KMS-11 (cell line): ENCODE measurements around the gene PCNX3.

Source experiments
- H2AFZ ChIP-seq: fragments of 200-600 bp; sonication (generic); 2 replicates; pipeline ENCODE4 v1.6.1; 2016; ENCODE audit warnings: antibody characterized with exemption, mixed run types, low read depth
- H3K27ac ChIP-seq: fragments of 200-600 bp; sonication (generic); 2 replicates; pipeline ENCODE4 v1.6.1; 2016; ENCODE audit warnings: mild to moderate bottlenecking, mixed run types
- H3K27me3 ChIP-seq: fragments of 200-600 bp; sonication (generic); 2 replicates; pipeline ENCODE4 v1.6.1; 2017; ENCODE audit warnings: mild to moderate bottlenecking, low read depth, mixed run types, moderate library complexity; ENCODE audit not compliant: insufficient read depth
- H3K36me3 ChIP-seq: fragments of 200-600 bp; sonication (generic); 2 replicates; pipeline ENCODE4 v1.6.1; 2017; ENCODE audit warnings: mild to moderate bottlenecking, mixed run types; ENCODE audit not compliant: insufficient read depth
- H3K4me1 ChIP-seq: fragments of 200-600 bp; sonication (generic); 2 replicates; pipeline ENCODE4 v1.6.1; 2016; ENCODE audit warnings: mild to moderate bottlenecking, low read depth, mixed run types; ENCODE audit not compliant: poor library complexity, severe bottlenecking
- H3K4me2 ChIP-seq: fragments of 200-600 bp; sonication (generic); 2 replicates; pipeline ENCODE4 v1.7.0; 2016; ENCODE audit warnings: mild to moderate bottlenecking, mixed run types
- H3K4me3 ChIP-seq: fragments of 200-600 bp; sonication (generic); IDR thresholded peaks from 2 replicates; pipeline ENCODE4 v1.6.1; 2017; ENCODE audit warnings: low read depth, low read length, mixed read lengths; ENCODE audit not compliant: insufficient read depth
- H3K79me2 ChIP-seq: fragments of 200-600 bp; sonication (generic); 2 replicates; pipeline ENCODE4 v1.6.1; 2016; ENCODE audit warnings: low read depth, mixed run types; ENCODE audit not compliant: insufficient read depth
- H3K9ac ChIP-seq: fragments of 200-600 bp; sonication (generic); 2 replicates; pipeline ENCODE4 v1.6.1; 2016; ENCODE audit warnings: mild to moderate bottlenecking, mixed run types
- H4K20me1 ChIP-seq: fragments of 200-600 bp; sonication (generic); 2 replicates; pipeline ENCODE4 v1.6.1; 2016; ENCODE audit warnings: mild to moderate bottlenecking, mixed run types; ENCODE audit not compliant: insufficient read depth
- TF ChIP-seq, protein P1 (sequence below): fragments of 200-600 bp; sonication (generic); conservative IDR thresholded peaks from 2 replicates; pipeline ENCODE4 v1.6.1; 2017; ENCODE audit warnings: low read depth, mild to moderate bottlenecking, antibody characterized with exemption, low read length, moderate library complexity, mixed read lengths

Gene PCNX3

DNA sequence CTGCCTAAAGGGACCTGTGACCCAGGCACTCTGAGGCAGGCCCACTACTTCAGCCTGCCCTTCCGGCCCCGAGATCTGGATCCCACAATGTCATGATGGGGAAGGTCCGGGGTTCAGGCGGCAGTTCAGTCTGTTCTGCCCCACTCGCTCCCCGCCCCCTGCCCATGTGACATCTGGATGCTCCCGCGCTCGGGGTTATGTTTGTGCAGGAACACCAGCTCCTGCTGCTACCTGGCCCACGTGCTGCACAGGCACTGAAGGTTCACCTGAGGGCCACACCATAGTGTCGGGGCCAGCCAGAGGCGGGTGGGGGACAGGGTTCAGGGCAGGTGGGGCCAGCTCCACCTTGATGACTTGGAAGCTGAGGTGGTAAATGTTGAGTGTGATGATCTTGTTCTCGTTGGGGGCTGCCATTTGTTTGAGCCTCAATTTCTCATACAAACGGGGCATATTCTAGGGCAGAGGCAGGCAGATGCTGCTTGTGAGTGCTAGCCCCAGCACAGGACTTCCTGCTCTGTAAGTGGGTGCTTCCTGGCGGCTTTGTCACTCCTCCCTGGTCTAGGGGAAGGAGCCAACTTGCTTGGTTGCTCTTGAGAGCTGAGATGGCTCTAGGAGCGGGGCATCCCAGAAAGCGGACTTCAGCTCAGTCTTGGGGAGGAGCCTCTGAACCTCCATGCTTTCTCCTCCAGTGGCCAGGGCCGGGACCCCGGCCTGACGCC lies 18.0 kb downstream of the PCNX3 start:
- Histone ChIP-seq H3K4me3 (no peak overlapping the region), H2AFZ (no peak overlapping the region), H3K4me1 (peaks cover 14% of the 10 kb centered on the region), H3K36me3 (no peaks in the 10 kb centered on the region; the same call in 1 of the 2 replicates), H4K20me1 (no peaks in the 10 kb centered on the region), H3K27me3 (no peaks in the 10 kb centered on the region), H3K79me2 (no peaks in the 10 kb centered on the region), H3K27ac (no peak overlapping the region), H3K9ac (no peak overlapping the region), H3K4me2 (no peak overlapping the region)
- TF ChIP-seq, protein P1, sequence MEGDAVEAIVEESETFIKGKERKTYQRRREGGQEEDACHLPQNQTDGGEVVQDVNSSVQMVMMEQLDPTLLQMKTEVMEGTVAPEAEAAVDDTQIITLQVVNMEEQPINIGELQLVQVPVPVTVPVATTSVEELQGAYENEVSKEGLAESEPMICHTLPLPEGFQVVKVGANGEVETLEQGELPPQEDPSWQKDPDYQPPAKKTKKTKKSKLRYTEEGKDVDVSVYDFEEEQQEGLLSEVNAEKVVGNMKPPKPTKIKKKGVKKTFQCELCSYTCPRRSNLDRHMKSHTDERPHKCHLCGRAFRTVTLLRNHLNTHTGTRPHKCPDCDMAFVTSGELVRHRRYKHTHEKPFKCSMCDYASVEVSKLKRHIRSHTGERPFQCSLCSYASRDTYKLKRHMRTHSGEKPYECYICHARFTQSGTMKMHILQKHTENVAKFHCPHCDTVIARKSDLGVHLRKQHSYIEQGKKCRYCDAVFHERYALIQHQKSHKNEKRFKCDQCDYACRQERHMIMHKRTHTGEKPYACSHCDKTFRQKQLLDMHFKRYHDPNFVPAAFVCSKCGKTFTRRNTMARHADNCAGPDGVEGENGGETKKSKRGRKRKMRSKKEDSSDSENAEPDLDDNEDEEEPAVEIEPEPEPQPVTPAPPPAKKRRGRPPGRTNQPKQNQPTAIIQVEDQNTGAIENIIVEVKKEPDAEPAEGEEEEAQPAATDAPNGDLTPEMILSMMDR = no peak

DNA sequence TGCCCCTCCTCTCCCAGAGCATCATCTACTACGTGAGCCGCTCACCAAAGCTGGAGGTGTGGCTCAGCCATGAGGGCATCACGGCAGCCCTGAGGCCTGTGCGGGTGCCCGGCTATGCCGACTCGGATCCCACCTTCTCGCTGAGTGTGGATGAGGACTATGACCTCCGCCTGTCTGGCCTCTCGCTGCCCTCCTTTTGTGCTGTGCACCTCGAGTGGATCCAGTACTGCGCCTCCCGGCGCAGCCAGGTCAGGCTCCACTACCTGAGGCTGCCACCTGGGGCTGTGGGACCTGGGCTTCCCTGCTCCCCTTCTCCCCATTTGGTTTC lies 18.5 kb downstream of the PCNX3 start:
- Histone ChIP-seq H3K4me2 (no peak overlapping the region), H3K36me3 (no peaks in the 10 kb centered on the region; the same call in 1 of the 2 replicates), H3K27me3 (no peaks in the 10 kb centered on the region), H3K79me2 (no peaks in the 10 kb centered on the region), H3K9ac (no peak overlapping the region), H3K4me3 (no peak overlapping the region), H3K4me1 (peaks cover 17% of the 10 kb centered on the region), H2AFZ (no peak overlapping the region), H4K20me1 (no peaks in the 10 kb centered on the region), H3K27ac (no peak overlapping the region)
- TF ChIP-seq, protein P1 = no peak

DNA sequence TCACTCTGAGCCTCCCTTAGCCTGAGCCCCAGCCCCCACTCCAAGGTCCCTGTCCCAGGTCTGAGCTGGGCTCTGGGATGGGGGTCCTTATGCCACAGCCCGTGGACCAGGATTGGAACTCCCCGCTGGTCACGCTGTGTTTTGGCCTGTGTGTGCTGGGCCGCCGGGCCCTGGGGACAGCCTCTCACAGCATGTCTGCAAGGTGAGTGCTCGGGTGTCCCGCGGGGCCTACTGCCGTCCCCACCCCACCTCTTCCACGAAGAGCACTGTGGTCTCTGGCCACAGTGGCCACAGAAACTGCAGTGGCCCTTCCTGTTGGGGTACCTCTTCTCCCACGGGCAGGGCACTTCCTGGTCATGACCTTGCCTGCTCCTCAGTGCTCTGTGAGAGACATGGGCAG lies 18.9 kb downstream of the PCNX3 start:
- H3K4me1 ChIP-seq = peaks cover 17% of the 10 kb centered on the region
- no peaks in the 10 kb centered on the region; the same call in 1 of the 2 replicates for H3K36me3 ChIP-seq
- H3K9ac ChIP-seq = no peak overlapping the region
- no peak overlapping the region for H3K4me3 ChIP-seq
- no peaks in the 10 kb centered on the region for H3K79me2 ChIP-seq
- no peak overlapping the region for H3K27ac ChIP-seq
- H4K20me1 ChIP-seq = no peaks in the 10 kb centered on the region
- no peaks in the 10 kb centered on the region for H3K27me3 ChIP-seq
- no peak overlapping the region for H3K4me2 ChIP-seq
- H2AFZ ChIP-seq = no peak overlapping the region
- TF ChIP-seq, protein P1 = no peak

DNA sequence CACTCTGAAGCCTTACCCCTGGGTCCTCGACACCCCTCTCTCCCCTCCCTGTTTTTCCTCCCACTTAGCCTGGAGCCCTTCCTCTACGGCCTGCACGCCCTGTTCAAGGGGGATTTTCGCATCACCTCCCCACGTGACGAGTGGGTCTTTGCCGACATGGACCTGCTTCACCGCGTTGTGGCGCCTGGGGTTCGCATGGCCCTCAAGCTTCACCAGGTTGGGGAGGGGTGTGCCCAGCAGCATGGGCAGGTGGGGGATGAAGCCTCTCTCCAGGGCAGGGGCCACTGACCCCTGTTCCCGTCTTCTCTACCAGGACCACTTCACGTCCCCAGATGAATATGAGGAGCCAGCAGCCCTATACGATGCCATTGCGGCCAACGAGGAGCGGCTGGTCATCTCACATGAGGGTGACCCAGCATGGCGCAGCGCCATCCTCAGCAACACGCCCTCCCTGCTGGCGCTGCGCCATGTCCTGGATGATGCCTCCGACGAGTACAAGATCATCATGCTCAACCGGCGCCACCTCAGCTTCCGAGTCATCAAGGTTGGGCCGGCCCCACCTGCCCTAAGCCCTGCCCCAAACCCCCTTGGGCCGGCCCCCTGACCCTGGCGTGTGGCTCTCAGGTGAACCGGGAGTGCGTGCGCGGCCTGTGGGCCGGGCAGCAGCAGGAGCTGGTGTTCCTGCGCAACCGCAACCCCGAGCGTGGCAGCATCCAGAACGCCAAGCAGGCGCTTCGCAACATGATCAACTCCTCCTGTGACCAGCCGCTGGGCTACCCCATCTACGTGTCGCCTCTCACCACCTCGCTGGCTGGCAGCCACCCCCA lies 19.5 kb downstream of the PCNX3 start:
- H3K27ac ChIP-seq = no peak overlapping the region

More for the DNA sequence above, 19.5 kb downstream of the PCNX3 start:
- Histone ChIP-seq H4K20me1 (no peaks in the 10 kb centered on the region), H3K27me3 (no peaks in the 10 kb centered on the region), H3K9ac (no peak overlapping the region), H3K79me2 (no peaks in the 10 kb centered on the region), H3K4me3 (no peak overlapping the region), H3K36me3 (no peaks in the 10 kb centered on the region; the same call in 1 of the 2 replicates), H3K4me1 (peaks cover 17% of the 10 kb centered on the region), H3K4me2 (no peak overlapping the region), H2AFZ (no peak overlapping the region)
- TF ChIP-seq, protein P1 = no peak
